GM12892 (cell line): ENCODE data around the gene TENM4.

Experiments used
- POLR2A ChIP-seq: IDR thresholded peaks from 2 replicates; pipeline ENCODE4 v1.6.1; 2011; ENCODE audit warnings: low read depth, low read length, control low read depth
- POLR2AphosphoS5 ChIP-seq: IDR thresholded peaks from 2 replicates; pipeline ENCODE4 v1.6.1; 2011; ENCODE audit warnings: low read depth, low read length, control low read depth

GRCh38 chr11:78622666-78623065 is 818.2 kb downstream of the TENM4 start:
- TF ChIP-seq POLR2AphosphoS5, result no peak
- no peak for TF ChIP-seq POLR2A
